ENCODE measurements around the gene SAMD4B.

SAMD4B gene

DNA sequence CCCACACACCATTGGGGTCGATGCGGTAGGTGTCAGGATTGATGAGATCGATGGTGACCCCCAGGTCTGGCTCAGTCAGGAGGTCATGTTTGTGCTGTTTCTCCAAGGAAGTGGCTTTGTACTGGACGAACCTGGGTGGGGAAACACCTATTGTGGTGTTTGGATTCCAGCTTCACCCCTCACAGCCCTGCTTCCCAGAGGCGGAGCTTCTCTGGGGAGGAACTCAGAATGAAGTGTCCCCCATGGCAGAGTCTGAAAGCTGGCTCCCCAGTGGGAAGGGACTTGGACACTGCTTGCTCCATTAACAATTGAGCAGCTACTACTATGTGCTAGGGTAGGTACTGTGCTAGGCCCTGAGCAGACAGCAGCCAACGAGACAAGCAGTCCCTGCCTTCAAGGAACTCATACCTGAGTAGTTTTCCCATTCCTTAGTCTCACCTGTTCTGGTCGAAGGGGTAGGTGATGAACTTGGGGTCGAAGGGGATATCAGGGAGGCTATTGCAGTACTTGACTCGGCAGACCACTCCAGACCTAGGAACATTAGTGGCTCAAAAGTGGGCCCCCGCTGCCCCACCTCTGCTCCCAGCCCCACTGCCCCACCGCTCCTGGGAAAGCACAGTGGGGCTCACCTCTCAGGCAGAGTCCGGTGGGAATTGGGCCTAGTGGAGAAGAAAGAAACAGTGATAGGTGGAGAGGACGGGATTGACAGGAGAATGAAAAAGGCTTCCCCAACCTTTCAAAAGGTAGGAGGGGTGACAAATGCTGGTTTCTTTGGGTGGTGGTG lies 47.6 kb downstream of the SAMD4B start:
- TF ChIP-seq GABPA (IDR thresholded peaks at IDR 0.05; ENCODE audit: low read depth) (no peak), SPI1 (IDR thresholded peaks at IDR 0.05; ENCODE audit: borderline replicate concordance, low read depth) (no peak), POLR2AphosphoS5 (IDR thresholded peaks at IDR 0.05; ENCODE audit: low read depth) (no peak)
- TF ChIP-seq, protein P1, sequence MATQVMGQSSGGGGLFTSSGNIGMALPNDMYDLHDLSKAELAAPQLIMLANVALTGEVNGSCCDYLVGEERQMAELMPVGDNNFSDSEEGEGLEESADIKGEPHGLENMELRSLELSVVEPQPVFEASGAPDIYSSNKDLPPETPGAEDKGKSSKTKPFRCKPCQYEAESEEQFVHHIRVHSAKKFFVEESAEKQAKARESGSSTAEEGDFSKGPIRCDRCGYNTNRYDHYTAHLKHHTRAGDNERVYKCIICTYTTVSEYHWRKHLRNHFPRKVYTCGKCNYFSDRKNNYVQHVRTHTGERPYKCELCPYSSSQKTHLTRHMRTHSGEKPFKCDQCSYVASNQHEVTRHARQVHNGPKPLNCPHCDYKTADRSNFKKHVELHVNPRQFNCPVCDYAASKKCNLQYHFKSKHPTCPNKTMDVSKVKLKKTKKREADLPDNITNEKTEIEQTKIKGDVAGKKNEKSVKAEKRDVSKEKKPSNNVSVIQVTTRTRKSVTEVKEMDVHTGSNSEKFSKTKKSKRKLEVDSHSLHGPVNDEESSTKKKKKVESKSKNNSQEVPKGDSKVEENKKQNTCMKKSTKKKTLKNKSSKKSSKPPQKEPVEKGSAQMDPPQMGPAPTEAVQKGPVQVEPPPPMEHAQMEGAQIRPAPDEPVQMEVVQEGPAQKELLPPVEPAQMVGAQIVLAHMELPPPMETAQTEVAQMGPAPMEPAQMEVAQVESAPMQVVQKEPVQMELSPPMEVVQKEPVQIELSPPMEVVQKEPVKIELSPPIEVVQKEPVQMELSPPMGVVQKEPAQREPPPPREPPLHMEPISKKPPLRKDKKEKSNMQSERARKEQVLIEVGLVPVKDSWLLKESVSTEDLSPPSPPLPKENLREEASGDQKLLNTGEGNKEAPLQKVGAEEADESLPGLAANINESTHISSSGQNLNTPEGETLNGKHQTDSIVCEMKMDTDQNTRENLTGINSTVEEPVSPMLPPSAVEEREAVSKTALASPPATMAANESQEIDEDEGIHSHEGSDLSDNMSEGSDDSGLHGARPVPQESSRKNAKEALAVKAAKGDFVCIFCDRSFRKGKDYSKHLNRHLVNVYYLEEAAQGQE (IDR thresholded peaks at IDR 0.05; ENCODE audit: insufficient replicate concordance, low read depth), result no peak
- TF ChIP-seq, protein P2, sequence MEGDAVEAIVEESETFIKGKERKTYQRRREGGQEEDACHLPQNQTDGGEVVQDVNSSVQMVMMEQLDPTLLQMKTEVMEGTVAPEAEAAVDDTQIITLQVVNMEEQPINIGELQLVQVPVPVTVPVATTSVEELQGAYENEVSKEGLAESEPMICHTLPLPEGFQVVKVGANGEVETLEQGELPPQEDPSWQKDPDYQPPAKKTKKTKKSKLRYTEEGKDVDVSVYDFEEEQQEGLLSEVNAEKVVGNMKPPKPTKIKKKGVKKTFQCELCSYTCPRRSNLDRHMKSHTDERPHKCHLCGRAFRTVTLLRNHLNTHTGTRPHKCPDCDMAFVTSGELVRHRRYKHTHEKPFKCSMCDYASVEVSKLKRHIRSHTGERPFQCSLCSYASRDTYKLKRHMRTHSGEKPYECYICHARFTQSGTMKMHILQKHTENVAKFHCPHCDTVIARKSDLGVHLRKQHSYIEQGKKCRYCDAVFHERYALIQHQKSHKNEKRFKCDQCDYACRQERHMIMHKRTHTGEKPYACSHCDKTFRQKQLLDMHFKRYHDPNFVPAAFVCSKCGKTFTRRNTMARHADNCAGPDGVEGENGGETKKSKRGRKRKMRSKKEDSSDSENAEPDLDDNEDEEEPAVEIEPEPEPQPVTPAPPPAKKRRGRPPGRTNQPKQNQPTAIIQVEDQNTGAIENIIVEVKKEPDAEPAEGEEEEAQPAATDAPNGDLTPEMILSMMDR (IDR thresholded peaks at IDR 0.05; ENCODE audit: insufficient read depth, low read length), result no peak
- no peak for DNase-seq (ENCODE audit: low read depth in 1 of 2, low spot score in 1 of 2)
- H3K27me3 ChIP-seq (ENCODE audit: insufficient read depth, poor library complexity, severe bottlenecking), result no peaks in the 10 kb centered on the region
- peak overlapping the region; percentile 99 for H3K27ac ChIP-seq (replicated peaks)
- H3K4me3 ChIP-seq (replicated peaks; ENCODE audit: insufficient read depth, low read length), result peak overlapping the region; percentile 84

DNA sequence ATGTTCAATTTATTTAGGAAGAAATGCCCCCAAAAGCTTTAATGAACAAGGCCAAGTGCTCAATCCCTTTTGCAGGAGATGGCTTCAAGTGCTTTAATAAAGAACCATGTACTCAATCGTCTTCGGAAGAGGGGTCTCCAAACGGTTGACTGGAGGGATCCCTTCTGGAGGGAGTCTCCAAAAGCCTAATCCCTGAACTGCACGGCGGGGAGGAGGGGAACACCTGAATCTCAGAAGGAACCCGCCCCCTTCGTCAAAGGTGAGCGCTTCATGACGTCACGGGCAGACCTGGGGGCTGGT lies 48.2 kb downstream of the SAMD4B start:
- no peak for DNase-seq (ENCODE audit: low read depth in 1 of 2, low spot score in 1 of 2)
- no peaks in the 10 kb centered on the region for H3K27me3 ChIP-seq (ENCODE audit: insufficient read depth, poor library complexity, severe bottlenecking)
- TF ChIP-seq POLR2AphosphoS5 (IDR thresholded peaks at IDR 0.05; ENCODE audit: low read depth) (no peak), SPI1 (IDR thresholded peaks at IDR 0.05; ENCODE audit: borderline replicate concordance, low read depth) (no peak), GABPA (IDR thresholded peaks at IDR 0.05; ENCODE audit: low read depth) (no peak)
- H3K27ac ChIP-seq (replicated peaks), result peak overlapping the region; percentile 99
- H3K4me3 ChIP-seq (replicated peaks; ENCODE audit: insufficient read depth, low read length), result peak overlapping the region; percentile 84

DNA sequence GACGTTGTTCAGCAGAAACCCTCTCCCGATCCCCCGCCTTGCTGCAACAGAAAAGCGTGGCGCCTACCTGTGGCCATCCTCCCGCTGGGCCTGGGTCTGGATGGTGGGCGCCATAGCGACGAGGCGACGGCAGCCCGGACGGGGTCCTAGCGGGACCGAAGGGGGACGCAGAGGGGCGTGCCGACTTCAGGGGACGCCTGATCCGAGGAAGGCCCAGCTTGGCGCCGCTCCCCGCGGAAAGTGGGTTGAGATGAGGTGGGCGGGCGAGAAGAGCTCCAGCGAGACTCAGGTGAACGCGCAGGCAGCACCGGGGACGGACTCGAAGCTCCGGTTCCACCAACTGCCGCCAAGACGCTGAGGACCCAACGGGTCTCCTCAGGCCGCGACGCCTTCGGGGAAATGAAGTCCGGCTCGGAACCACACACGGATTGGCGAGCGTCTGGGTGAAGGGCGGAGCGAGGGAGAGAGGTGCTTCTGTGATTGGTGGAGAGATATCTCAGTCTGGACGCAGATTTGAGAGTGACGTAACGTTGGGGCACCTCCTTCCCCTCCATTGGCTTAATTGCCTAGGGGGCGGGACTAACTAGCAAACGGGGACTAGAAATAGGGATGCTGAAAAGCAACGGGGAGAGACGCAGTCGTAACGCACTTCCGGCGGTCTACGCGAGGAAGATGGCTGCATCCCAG lies 48.7 kb downstream of the SAMD4B start, which contains the start of the genes MED29 and PAF1:
MED29 (plus strand) TSS at position 628 of the 687 bp plus-strand sequence; CDS start at position 673, 45 bp downstream.
PAF1 (minus strand) TSS at position 356 of the 687 bp plus-strand sequence; CDS start at position 114, 242 bp downstream.
- peak; percentile 99 to 100 for DNase-seq (ENCODE audit: low read depth in 1 of 2, low spot score in 1 of 2)
- Histone ChIP-seq H3K4me3 (replicated peaks; ENCODE audit: insufficient read depth, low read length) (peak within 1 kb of the TSS; percentile 84), H3K27ac (replicated peaks) (peak within 1 kb of the TSS; percentile 99), H3K27me3 (ENCODE audit: insufficient read depth, poor library complexity, severe bottlenecking) (no peaks in the 10 kb centered on the region)
- TF ChIP-seq, protein P1 (IDR thresholded peaks at IDR 0.05; ENCODE audit: insufficient replicate concordance, low read depth), result no peak
- peak; percentile 87 for TF ChIP-seq POLR2AphosphoS5 (IDR thresholded peaks at IDR 0.05; ENCODE audit: low read depth)
- TF ChIP-seq GABPA (IDR thresholded peaks at IDR 0.05; ENCODE audit: low read depth), result peak; percentile 80

DNA sequence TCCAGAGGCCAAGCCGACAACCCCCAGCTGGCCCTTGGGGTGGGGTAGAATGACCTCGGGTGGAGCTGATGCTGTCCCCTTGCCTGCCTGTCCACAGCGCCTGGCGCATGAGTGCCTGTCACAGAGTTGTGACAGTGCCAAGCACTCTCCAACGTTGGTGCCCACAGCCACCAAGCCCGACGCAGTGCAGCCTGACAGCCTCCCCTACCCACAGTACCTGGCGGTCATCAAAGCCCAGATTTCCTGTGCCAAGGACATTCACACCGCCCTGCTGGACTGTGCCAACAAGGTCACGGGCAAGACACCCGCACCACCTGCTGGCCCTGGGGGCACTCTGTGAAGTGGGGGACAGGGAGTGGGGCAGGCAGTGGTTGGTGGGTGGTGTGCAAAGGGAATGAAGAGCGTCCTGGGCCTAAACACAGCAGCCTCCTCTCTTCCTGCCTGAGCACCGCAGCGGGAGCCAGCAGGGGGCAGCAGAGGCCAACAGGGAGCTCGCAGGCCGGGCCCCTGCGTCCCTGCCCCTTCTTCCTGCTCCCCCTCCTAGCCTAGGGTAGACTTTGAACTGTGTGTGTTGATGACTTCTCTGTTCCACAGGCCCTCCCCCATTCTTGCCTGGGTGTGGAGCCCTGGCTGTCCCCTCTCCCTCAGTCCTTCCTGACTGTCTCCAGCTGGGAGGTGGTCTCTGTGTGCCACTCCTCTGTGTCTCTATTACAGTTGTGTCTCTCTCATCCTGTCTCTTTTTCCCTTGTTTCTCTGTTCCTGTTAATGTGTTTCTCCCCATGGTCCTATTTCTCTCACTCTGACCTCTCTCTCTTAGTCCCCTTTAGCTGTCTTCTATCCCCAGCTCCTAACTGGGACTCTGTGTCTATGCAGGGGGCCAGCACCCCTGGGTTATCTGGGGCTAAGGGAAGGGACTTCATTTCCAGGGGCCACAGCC lies 55.4 kb downstream of the SAMD4B start:
- peak overlapping the region; percentile 86 for H3K27ac ChIP-seq (replicated peaks)
- TF ChIP-seq, protein P2 (IDR thresholded peaks at IDR 0.05; ENCODE audit: insufficient read depth, low read length), result peak; percentile 90
- TF ChIP-seq SPI1 (IDR thresholded peaks at IDR 0.05; ENCODE audit: borderline replicate concordance, low read depth) (no peak), POLR2AphosphoS5 (IDR thresholded peaks at IDR 0.05; ENCODE audit: low read depth) (peak; percentile 32; the same call in 1 of the 2 replicates)
- peak; percentile 86 to 90 for DNase-seq (ENCODE audit: low read depth in 1 of 2, low spot score in 1 of 2)
- H3K27me3 ChIP-seq (ENCODE audit: insufficient read depth, poor library complexity, severe bottlenecking), result no peaks in the 10 kb centered on the region
- no peak overlapping the region for H3K4me3 ChIP-seq (replicated peaks; ENCODE audit: insufficient read depth, low read length)

Measured in HL-60 (cell line).